VCaP (cell line): ENCODE results near the gene SOX2.
"Not testable (repeated sequence)": the region's sequence is repeated elsewhere in the genome, so short reads cannot be mapped to it uniquely, and the experiment has no call there.

Experiments
- H3K27ac ChIP-seq: fragments of 450-650 bp; 2 replicates; pipeline ENCODE4 v1.5.1; 2017
- TF ChIP-seq, protein P1 (sequence below): fragments of 450-650 bp; conservative IDR thresholded peaks from 2 replicates; pipeline ENCODE4 v1.5.1; 2017; ENCODE audit warnings: mild to moderate bottlenecking, moderate library complexity

The SOX2 gene

GRCh38 chr3:181755959-181756358 is 44.2 kb downstream of the SOX2 start:
- no peak overlapping the region for H3K27ac ChIP-seq
- TF ChIP-seq, protein P1, sequence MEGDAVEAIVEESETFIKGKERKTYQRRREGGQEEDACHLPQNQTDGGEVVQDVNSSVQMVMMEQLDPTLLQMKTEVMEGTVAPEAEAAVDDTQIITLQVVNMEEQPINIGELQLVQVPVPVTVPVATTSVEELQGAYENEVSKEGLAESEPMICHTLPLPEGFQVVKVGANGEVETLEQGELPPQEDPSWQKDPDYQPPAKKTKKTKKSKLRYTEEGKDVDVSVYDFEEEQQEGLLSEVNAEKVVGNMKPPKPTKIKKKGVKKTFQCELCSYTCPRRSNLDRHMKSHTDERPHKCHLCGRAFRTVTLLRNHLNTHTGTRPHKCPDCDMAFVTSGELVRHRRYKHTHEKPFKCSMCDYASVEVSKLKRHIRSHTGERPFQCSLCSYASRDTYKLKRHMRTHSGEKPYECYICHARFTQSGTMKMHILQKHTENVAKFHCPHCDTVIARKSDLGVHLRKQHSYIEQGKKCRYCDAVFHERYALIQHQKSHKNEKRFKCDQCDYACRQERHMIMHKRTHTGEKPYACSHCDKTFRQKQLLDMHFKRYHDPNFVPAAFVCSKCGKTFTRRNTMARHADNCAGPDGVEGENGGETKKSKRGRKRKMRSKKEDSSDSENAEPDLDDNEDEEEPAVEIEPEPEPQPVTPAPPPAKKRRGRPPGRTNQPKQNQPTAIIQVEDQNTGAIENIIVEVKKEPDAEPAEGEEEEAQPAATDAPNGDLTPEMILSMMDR, result no peak

DNA sequence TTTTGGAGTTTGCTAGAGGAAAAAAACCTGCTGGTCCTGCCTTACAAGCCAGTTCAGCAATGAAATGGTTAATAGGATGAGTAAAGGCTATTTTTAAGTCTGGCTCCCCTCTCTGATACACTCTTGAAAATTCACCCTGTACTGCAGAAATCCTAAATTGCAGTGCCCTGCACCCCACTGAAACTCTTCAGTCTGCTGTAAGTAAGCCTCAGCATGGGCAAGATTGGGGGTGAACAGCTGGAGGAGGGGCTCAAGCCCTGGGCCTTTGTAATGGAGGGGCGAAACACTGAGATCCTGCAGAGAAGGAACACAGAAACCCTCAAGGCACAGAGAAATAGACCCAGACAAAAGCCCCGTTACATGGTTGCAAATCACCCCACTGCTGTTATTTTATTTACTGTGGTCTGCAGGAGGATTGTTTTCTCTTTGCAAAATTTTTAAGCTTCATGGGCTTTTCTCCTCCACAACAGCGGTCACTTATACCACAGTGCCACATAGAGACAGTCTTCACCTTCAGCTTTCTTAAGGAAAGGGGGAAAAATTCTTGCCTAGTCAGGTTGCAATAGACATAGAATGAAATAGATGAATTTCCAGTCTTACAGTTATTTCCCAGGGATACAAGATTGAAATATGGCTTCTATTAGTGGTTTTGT is 45.0 kb downstream of the SOX2 start:
- no peak overlapping the region for H3K27ac ChIP-seq
- TF ChIP-seq, protein P1, result no peak

DNA sequence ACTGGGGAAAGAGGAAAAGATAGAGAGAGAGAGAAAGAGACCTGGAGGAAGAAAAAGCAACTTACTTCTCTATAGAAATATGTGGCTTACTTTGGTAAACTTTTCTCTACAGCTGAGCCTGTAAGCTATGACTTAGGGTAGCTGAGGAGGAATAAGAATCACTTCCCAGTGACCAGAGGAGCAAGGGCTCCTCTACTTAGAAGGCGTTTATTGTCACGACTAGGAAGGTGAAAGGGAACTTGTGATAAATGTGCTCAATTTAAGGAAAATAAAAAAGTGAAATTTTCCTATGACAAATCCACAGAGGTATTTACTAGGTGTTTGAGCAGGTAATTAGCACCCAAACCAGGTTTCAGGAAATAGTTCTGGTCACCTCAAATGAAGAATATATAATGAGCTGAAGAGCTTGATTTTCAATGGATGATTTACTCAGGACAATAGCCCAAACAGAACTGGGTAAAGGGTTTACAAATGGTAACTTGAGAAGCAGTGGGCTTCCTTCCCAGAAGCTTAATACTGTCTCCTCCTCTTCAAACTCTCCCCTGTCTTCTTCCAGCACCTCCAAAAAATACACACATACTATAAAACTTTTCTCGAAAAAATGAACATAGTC is 46.1 kb downstream of the SOX2 start:
- TF ChIP-seq, protein P1, result no peak
- no peak overlapping the region for H3K27ac ChIP-seq

DNA sequence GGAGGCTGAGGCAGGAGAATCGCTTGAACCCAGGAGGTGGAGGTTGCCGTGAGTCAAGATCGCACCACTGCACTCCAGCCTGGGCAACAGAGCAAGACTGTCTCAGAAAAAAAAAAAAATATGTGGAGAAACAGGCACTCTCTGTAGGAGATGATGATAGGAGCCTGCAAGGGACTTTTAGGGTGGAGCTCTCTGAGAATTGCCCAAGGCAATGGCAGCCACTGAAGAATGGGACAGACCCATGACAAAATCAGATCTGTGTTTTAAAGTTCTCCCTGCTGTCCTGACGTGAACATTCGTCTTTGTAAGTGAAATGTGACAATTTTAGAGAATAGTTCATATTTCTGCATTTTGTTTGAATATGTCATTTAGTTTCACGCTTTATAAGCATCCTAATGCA is 50.2 kb downstream of the SOX2 start:
- TF ChIP-seq, protein P1, result no peak
- no peak overlapping the region for H3K27ac ChIP-seq

DNA sequence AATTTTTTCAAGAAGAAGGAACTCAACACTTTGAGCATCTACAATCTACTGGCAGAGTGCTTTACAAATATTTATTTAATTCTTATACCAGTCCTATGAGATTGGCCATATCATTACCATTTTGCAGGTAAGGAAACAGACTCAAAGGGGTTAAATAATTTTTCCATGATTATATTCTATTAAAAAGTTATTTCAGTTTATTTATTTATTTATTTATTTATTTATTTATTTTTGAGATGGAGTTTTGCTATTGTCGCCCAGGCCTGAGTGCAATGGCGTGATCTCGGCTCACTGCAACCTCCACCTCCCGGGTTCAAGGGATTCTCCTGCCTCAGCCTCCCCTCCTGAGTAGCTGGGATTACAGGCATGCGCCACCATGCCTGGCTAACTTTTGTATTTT is 52.3 kb downstream of the SOX2 start:
- H3K27ac ChIP-seq, result not testable (repeated sequence)
